ENCODE measurements around the gene FOXK1.
A peak's percentile ranks its signal among the peaks of the same experiment; 100 is the strongest.
"Not testable (repeated sequence)": the region's sequence is repeated elsewhere in the genome, so short reads cannot be mapped to it uniquely, and the experiment has no call there.

Gene FOXK1

DNA sequence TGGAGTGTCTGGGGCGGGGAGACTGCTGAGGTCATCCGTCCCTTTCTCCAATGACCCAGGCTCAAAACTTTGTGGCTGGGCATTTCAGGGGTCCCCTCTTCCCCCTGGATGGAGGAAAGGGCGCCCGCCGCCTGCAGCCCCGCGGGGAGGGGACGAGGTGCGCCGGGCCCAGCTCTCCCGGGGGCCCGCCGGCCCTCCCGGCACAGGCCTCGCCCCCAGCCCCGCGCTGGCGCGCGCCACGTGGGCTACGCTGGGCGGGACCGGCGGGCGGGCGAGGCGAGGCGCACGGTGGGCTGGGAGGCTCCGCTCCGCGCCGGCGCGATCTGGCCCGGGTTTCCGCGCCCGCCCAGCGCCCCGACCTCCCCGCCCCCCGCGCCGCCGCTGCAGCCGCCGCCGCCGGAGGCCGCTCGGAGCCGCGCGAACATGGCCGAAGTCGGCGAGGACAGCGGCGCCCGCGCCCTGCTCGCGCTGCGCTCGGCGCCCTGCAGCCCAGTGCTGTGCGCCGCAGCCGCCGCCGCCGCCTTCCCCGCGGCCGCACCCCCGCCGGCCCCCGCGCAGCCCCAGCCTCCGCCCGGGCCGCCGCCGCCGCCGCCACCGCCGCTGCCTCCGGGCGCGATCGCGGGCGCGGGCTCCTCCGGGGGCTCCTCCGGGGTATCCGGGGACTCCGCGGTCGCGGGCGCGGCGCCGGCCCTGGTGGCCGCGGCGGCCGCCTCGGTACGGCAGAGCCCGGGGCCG is at the start of gene FOXK1:
Gene FOXK1, plus strand, starts transcription at position 410 of the 735 bp plus-strand sequence. Its CDS starts 14 bp downstream, at position 424.
- DNase-seq: peak; percentile 84

DNA sequence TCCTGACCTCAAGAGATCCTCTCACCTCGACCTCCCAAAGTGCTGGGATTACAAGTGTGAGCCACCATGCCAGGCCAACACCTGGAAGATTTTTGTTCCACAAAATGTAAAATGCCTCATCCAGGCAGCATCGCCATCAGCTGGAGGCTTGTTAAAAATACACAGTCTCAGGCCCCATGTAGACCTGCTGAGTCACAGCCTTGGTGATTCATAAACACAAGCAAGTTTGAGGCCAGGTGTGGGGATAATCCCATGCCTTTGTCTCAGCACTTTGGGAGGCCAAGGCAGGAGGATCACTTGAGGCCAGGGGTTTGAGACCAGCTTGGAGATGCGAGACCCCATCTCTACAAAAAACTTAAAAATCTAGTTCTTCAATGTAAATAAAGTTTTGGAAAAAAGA is 49.1 kb upstream of the FOXK1 start:
- DNase-seq: peak; percentile 50

DNA sequence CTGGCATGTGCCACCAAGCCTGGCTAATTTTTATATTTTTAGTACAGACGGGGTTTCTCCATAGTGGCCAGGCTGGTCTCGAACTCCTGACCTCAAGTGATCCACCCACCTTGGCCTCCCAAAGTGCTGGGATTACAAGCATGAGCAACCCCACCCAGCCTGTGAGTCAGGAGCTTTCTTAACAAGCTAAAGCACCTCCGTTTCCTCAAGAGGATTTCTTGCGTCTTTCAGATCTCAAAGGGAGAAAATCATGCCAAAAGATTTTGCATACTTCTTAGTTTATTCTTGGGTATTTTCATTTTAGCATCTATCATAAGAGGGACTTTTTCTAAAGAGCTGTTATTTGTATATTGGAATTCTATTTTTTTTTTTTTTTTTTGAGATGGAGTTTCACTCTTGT is 47.9 kb upstream of the FOXK1 start:
- DNase-seq: no peak

DNA sequence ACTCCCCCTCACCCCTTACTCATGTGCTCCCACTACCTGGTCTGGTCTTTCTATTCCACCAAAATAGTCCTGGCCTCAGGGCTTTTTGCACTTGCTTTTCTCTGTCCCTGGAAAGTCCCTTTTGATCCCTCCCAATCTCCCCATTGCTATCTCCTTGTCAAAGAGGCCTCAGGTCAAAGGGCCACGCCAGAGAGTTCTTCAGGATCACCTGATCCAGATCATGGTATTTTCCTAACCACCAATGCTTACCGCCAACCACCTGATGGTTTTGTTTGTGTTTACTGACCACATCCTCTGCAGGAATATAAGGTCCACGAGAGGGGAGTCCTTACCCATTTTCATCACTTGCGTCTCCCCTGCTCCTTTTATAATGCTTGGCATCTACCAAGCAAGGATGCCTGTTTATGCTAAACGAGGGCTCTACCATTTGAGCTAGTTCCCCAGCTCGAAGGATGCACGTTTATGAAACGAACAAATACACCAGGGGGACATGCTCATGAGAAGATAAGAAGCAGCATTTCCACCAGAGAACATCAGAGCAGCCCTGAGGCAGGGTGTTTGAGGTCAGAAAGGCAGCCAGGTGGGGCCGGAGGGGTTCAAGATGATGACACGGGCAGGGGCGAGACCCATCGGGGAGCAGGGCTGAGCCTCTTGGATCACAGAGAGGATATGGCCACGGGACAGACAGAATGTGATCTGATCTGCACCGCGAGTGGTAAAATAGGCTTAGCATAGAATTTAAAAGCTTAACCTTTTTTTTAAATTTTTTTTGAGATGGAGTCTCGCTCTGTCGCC is 43.1 kb upstream of the FOXK1 start:
- peak; percentile 22 for DNase-seq

DNA sequence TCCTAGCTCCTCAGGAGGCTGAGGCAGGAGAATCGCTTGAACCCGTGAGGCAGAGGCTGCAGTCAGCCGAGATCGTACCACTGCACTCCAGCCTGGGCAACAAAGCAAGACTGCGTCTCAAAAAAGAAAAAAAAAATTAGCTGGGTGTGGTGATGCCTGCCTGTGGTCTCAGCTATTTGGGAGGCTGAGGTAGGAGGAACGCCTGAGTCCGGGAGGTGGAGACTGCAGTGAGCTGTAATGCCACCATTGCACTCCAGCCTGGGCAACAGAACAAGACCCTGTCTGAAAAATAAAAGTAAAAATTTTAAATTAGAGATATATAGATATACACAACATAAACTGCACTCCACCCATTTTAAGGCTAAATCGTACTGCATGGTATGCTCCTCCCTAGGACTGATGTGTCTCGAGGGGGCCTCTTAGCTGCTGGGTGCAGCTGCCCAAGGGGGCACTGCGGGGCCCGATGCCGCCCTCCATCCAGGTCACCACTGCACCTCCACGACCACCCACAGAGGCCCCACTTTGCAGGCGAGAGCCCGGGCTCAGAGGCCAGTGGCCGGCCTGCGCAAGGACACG is 40.9 kb upstream of the FOXK1 start:
- peak; percentile 12 for DNase-seq

DNA sequence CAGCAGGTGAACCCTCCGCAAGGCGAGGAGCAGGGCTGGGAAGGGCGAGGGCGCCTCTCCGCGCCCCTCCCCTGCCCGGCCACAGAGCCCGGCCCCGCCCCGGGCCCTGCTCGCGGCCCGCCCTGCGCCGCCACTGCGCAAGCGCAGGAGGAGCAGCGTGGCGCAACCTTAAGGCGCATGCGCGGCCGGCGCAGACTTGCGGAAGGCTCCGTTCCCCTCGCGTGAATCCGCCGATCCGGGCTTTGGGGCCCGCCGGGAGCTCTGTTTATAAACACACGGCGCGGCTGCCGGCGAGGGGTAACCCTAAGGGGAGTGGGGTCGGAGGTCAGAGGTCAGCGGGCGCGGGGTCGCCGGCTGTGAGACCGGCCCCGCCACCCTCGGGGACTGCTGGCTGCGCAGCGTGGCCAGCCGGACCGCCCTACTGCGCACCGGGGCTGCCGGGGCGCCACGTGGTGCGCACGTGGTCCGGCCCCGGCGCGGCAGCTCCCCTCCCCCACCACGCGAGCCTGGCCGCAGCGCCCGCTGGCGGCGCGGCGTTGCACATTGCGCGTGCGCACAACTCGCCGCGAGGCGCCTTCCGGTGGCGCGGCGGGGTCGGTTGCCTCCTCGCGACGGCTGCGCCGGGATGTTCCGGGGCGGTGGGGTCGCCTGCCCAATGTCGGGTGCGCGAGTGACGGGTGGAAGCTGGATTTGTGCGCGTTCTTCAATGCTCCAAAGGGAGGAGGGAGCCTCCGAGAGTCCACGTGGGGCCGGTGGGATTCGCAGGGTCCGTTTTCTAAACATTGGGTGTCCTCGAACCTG is 40.2 kb upstream of the FOXK1 start:
- peak; percentile 94 for DNase-seq

DNA sequence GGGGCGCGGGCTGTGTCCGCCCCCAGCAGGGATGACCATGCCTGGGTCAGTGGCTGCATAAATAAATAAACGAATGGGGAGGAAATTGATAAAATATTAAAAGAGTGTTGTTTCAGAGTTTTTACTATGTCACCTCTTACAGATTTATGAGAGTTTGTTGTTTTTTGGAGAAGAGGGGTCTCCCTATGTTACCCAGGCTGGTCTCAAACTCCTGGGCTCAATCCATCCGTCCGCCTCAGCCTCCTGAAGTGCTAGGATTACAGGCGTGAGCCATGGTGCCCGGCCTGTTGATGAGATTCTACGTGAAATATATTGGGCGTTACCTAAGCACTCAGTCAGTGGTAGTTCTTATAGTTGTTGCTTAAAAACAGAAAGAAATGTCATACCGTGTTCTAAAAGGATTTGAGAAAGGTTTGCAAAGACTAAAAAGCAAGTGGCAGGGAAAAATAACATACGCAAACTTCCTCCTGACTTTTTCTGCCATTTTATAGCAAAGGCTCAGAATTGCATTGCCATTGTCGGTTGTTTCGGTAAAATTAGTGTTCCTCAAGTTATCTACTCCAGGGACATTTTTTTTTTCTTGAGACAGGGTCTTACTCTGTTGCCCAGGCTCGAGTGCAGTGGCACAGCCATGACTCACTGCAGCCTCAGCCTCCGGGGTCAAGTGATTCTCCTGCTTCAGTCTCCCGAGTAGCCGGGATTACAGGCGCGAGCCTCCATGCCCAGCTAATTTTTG is 39.5 kb upstream of the FOXK1 start:
- no peak for DNase-seq

DNA sequence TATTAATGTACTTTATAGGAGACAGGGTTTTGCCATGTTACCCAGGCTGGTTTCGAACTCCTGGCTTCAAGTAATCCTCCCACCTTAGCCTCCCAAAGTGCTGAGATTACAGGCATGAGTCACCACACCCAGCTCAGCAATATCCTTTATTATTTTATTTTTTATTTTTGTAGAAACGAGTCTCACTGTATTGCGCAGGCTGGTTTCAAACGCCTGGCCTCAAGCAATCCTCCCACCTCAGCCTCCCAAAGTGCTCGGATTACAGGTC is 39.0 kb upstream of the FOXK1 start:
- DNase-seq: not testable (repeated sequence)

DNA sequence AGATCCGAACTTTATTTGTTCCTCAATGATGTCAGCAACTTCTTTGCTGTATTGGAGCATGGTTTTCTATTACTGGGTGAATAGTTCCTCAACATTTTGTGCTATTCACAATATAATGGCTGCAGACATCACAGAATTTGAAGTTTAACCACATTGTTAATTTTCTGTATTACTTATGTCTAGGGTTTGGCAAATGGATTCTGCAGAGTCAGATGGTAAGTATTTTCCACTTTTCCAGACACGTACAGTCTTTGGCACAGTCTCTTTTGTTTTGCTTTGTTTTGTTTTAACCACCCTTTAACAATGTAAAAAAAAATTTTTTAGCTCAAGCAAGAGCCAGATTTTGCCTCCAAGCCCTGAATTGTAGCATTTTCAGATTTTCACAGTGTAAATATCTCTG is 36.8 kb upstream of the FOXK1 start:
- DNase-seq: no peak

DNA sequence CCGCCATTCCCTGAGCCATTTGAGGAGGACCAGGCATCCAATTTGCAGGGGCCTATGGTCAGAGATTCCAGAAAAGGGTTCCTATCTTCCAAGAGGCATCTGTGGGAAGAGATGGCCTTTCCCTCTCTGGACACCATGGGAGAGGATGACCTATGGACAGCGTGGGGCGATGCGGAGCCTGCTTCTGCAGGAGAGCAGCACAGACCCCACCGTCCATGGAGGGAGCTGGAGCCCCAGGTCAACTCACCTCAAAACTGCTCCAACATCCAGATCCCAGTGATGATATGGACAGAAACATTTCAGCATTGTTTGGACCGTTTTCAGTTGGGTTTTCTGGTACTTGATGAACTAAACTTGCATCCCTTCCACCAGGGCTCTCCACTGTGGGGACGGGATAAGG is 34.0 kb upstream of the FOXK1 start:
- DNase-seq: no peak

DNA sequence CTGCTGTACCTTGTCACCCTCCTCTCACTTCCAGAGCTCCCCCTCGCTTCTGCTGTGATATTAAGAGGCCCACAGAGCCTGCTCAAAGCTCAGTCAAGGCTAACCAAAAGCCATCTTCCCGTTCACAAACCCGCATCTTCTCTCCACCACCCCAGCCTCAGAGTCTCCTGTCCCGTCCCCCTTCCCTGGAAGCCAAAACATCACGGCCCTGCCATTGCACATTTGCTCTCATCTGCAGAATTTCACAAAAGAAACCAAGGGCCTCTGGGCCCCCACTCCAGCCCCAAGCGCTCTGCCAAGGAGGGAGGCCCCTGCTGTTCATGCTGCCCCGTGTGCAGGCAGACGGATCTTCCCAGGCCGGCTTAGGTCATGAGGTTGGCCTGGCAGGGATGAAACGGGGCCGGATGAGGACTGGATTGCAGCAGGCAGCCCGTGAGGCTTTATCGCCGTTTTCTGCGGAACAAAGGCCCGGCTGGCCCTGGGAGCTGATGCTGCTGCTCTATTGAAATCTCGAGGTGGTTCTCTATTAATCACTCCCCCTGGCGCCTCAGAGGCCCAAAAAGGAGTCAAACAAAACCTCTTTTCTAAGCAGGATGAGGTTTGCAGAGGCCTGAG is 31.6 kb upstream of the FOXK1 start:
- no peak for DNase-seq

DNA sequence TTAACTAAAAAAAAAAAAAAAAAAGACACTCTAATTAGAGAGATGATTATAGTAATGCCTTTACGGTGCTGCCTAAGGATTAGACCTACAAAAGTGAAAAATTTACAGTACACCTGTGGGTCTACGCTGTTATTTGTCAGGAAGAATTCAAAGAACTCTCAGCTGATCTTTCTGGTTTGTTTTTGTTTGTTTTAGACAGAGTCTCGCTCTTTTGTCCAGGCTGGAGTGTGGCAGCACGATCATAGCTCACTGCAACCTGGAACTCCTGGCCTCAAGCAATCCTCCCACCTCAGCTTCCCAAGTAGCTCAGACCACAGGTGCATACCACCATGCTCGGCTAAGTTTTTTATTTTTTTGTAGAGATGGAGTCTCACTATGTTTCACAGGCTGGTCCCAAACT is 28.3 kb upstream of the FOXK1 start:
- no peak for DNase-seq

DNA sequence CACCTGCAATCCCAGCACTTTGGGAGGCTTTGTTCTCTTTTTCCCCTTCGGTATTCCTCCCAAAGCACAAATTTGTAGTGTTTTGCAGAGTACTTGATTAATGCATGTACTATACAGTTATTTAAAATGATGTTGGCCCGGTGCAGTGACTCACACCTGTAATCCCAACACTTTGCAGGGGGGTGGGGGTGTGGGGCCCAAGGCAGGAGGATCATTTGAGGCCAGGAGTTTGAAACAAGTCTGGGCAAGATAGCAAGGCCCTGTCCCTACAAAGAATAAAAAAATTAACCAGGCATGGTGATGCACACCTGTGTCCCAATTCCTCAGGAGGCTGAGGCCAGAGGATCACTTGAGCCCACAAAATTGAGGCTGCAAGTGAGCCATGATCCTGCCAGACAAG is 26.8 kb upstream of the FOXK1 start:
- DNase-seq: no peak

DNA sequence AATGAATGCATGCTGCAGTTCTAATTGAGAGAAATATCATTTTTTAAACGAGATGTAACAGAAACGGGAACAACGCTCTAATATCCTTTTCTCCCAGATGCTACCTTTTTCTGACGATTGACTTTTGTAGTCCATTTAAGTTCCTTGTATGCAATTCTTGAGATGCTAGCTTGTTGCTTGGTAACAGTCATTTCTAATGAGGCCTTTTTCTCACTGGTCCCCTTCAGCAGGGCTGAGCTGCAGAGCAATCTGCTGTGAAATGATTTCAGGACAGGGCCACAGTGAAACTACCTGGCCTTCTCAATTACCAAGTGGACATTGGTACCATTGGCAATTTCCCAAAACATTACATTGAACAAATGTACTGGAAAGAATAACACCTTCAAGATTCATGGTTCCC is 26.2 kb upstream of the FOXK1 start:
- no peak for DNase-seq

DNA sequence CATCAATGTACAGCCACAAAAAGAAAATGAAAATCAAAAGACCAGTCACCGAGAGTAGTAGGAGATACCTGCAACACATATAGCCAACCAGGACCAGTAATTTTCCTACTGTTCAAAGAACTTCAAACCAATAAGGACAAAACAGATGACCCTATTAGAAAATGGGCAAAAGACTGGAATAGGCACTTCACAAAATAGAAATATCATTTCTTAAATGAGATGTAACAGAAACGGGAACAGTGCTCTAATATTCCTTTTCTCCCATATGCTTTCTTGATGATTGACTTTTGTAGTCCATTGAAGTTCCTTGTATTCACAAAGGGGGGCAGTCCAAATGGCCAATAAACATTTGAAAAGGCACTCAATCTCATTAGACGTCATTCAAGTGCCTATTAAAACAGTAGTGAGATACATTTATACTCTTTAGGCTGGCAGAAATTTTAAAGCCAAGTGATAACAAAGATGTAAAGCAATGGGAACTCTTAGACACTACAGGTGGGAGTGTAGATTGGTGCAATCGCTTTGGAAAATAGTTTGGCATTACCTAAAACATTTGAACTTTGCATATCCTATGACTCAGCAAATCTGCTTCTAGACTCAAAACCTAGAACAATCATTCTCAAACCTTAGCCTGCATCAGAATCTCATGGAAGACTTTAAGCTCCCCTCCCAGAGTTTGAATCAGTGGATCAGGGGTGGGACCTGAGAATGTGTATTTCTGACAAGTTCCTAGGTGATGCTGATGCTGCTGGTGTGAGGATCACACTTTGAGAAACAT is 24.3 kb upstream of the FOXK1 start:
- no peak for DNase-seq

DNA sequence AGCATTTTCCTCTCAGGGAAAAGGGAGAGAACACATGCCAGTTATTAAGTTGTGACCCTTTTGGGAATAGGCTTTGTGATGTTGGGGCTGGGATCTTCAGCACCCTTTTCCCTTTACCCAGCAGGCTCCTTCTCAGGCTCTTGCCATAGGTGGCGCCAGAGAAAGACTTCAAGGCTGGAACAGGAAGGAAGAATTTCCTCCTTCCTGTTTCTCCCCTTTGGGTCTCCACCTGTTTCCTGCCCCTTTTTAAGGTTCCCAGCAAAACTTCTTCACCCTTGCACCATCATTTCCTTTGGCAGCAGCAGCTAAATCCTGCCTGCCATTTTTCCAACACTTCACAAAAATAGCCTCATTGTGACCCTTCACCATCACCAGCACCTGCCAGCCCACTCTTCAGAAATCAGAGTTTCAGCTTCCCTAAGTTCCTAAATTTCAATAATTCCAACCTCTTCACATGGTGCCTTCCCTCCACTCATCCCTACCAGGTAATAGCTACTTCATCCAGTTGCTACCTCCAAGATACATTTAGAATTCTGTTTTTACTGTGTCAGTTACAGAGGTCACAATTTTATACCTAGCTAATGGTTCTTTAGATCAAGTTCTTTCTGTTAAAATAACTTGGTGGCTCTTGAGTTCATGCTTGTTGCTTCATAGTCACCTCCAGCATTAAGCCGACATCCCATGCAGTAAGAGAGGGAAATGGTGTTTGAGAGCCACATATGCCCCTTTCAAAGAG is 22.4 kb upstream of the FOXK1 start:
- DNase-seq: no peak

DNA sequence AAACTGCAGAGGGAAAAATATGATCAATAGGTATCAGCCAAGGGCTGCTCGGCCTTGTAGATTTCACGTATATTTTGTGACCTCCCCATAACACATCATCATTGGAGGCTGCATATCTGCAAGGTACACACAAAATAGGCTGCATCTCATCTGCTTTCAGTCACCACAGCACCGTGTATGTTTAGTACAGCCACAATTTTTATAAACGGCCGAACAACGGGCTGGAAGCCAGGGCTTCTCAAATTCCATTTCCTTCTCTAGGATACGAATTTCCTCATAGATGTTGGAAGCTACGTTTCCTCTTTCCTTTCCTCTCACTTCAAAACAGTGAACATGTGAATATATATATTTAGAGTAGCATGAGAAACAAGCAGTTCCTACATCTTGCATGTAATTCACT is 20.2 kb upstream of the FOXK1 start:
- DNase-seq: no peak

DNA sequence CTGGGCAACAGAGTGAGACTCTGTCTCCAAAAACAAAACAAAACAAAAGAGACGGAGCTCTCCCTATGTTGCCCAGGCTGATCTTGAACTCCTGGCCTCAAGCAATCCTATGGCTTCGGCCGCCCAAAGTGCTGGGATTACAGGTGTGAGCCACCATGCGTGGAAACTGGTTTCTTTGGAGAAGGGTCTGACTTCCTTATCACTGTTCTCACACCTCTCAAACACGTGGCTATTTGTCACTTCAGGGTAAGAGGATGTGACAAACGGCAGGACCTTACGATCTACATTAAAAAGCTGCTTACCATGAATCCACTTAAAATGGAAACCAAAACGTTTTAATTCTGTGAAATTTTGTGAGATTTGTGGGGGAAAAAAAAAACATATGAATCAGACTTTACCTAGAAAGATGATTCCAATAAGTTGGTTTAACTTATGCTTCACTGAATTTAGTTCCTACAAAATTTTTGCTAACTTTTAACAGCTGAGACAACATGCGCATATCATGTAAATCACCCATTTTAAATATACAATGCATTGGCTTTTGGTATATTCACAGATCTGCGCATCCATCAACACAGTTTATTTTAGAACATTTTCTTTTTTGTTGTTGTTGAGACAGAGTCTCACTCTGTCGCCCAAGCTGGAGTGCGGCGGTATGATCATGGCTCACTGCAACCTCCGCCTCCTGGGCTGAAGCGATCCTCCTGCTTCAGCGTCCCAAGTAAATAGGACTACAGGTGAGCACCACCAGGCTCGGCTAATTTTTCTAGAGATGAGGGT is 18.7 kb upstream of the FOXK1 start:
- peak; percentile 6 for DNase-seq

DNA sequence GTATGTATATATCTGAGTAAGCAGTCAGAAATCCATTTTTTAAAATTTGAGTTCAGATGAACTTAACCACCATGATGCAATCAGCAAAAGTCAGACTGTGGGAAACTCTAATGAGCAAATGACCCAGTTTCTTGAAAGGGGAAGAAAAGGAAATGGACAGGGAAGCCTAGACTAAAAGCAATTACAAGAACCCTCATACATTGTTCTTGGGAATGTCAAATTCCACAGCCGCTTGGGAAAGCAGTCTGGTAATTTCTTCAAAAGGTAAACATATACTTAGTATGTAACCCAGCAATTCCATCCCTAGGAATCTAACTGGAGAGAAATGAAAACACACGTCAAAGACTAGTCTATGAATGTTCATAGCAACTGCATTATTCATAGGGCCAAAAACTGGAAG is 16.4 kb upstream of the FOXK1 start:
- DNase-seq: no peak

Data from activated CD4-positive, alpha-beta T cell treated with anti-CD3 and anti-CD28 coated beads, Interleukin-10, Interleukin-2, amounts not matched to agents 100 ng/mL and 50 ng/mL, durations not matched to agents 16 hours and 8 hours (primary cell).